Activated naive CD4-positive, alpha-beta T cell treated with anti-CD3 and anti-CD28 coated beads, Interleukin-2, amount 50 U/mL, for 72 hours (primary cell): ENCODE data around the gene DESI1. TPM values are rescaled to one million over a fixed set of nuclear protein-coding genes. Genes with fewer than 3 reads are reported as not detected.
"Not testable (repeated sequence)": the region's sequence is repeated elsewhere in the genome, so short reads cannot be mapped to it uniquely, and the experiment has no call there.

ENCODE experiments used
- ATAC-seq, 2 donors: fragments of 150-1000 bp; cut with Tn5 transposase; 2 replicates each; pipeline ENCODE4 v1.10.0; 2021; ENCODE audit warnings: mild to moderate bottlenecking in 2 of 2, moderate library complexity in 2 of 2
- DNase-seq, 2 donors: peaks; one replicate each; pipeline ENCODE4 v3.0.0; 2021 to 2022; ENCODE audit warnings: low spot score in 2 of 2
- H3K27ac Mint-ChIP-seq, 2 donors: one replicate each; pipeline ENCODE4 v1.8.0; 2022; ENCODE audit warnings: mild to moderate bottlenecking in 2 of 2, mixed read lengths in 2 of 2
- H3K36me3 Mint-ChIP-seq, 2 donors: one replicate each; pipeline ENCODE4 v1.8.0; 2022; ENCODE audit warnings: mixed read lengths in 2 of 2
- H3K9me3 Mint-ChIP-seq, 2 donors: one replicate each; pipeline ENCODE4 v1.8.0; 2022; ENCODE audit warnings: mixed read lengths in 2 of 2
- total RNA-seq, 2 donors: library from RNA; stranded (reverse); gene quantifications; one replicate each; pipeline ENCODE4 v1.2.3, GENCODE V29; 2022

The DESI1 gene
- total RNA-seq, 2 donors from 2014 or later: 18.3 to 44.8 TPM

- no peak overlapping the region for H3K27ac Mint-ChIP-seq
- ATAC-seq (no peak), DNase-seq (no peak)
- H3K9me3 Mint-ChIP-seq: no peaks in the 10 kb centered on the region
- H3K36me3 Mint-ChIP-seq: peaks cover 7 to 21% of the 10 kb centered on the region in 2 donors
Measured at GRCh38 chr22:41642331-41643110, 21.7 kb upstream of the DESI1 start.

- DNase-seq (no peak), ATAC-seq (no peak)
- Mint-ChIP-seq H3K36me3 (peaks cover 7 to 21% of the 10 kb centered on the region in 2 donors), H3K9me3 (no peaks in the 10 kb centered on the region), H3K27ac (peak overlapping the region in 1 of 2 donors; percentile 95)
Measured at GRCh38 chr22:41641854-41642253, 21.0 kb upstream of the DESI1 start.

- ATAC-seq (no peak), DNase-seq (no peak)
- H3K36me3 Mint-ChIP-seq: peaks cover 7 to 27% of the 10 kb centered on the region in 2 donors
- no peak overlapping the region for H3K27ac Mint-ChIP-seq
- H3K9me3 Mint-ChIP-seq: no peaks in the 10 kb centered on the region
Measured at GRCh38 chr22:41638748-41639147, 17.9 kb upstream of the DESI1 start.

GRCh38 chr22:41638124-41638523 lies 17.3 kb upstream of the DESI1 start:
- no peaks in the 10 kb centered on the region for H3K9me3 Mint-ChIP-seq
- no peak for ATAC-seq
- peak overlapping the region in 1 of 2 donors; percentile 29 for H3K27ac Mint-ChIP-seq
- H3K36me3 Mint-ChIP-seq: peaks cover 7 to 27% of the 10 kb centered on the region in 2 donors
- no peak for DNase-seq

GRCh38 chr22:41637623-41638022 lies 16.8 kb upstream of the DESI1 start:
- H3K27ac Mint-ChIP-seq: peak overlapping the region in 1 of 2 donors; percentile 29
- not testable (repeated sequence) for DNase-seq, H3K9me3 Mint-ChIP-seq, ATAC-seq
- peaks cover 7 to 22% of the 10 kb centered on the region in 2 donors for H3K36me3 Mint-ChIP-seq

- ATAC-seq (peak in 1 of 2 donors; percentile 26), DNase-seq (no peak)
- Mint-ChIP-seq H3K36me3 (peaks cover 0 to 11% of the 10 kb centered on the region in 2 donors), H3K9me3 (no peaks in the 10 kb centered on the region), H3K27ac (no peak overlapping the region)
Measured at GRCh38 chr22:41636467-41636866, 15.6 kb upstream of the DESI1 start.

- Mint-ChIP-seq H3K27ac (peak overlapping the region in 1 of 2 donors; percentile 55), H3K36me3 (peaks cover 0 to 16% of the 10 kb centered on the region in 2 donors)
- not testable (repeated sequence) for DNase-seq, H3K9me3 Mint-ChIP-seq, ATAC-seq
Measured at GRCh38 chr22:41634610-41635009, 13.8 kb upstream of the DESI1 start.

- not testable (repeated sequence) for DNase-seq, H3K9me3 Mint-ChIP-seq
Measured at GRCh38 chr22:41631615-41632014, 10.8 kb upstream of the DESI1 start.

GRCh38 chr22:41631115-41631514 lies 10.3 kb upstream of the DESI1 start:
- ATAC-seq, H3K27ac Mint-ChIP-seq, DNase-seq, H3K9me3 Mint-ChIP-seq: not testable (repeated sequence)
- H3K36me3 Mint-ChIP-seq: peaks cover 12 to 34% of the 10 kb centered on the region in 2 donors

More at GRCh38 chr22:41631615-41632014, 10.8 kb upstream of the DESI1 start:
- not testable (repeated sequence) for H3K27ac Mint-ChIP-seq, ATAC-seq
- H3K36me3 Mint-ChIP-seq: peaks cover 12 to 38% of the 10 kb centered on the region in 2 donors

GRCh38 chr22:41625577-41625976 lies 4.7 kb upstream of the DESI1 start:
- Mint-ChIP-seq H3K27ac (no peak overlapping the region), H3K9me3 (no peaks in the 10 kb centered on the region), H3K36me3 (peaks cover 25 to 45% of the 10 kb centered on the region in 2 donors)
- no peak for ATAC-seq
- DNase-seq: no peak

GRCh38 chr22:41621911-41622179 lies 1.0 kb upstream of the DESI1 start:
- Mint-ChIP-seq H3K9me3 (no peaks in the 10 kb centered on the region), H3K36me3 (peaks cover 20 to 30% of the 10 kb centered on the region in 2 donors), H3K27ac (peak overlapping the region; percentile 97 to 100)
- ATAC-seq (no peak), DNase-seq (no peak)

- Mint-ChIP-seq H3K36me3 (peaks cover 20 to 30% of the 10 kb centered on the region in 2 donors), H3K27ac (peak within 1 kb of the TSS; percentile 97 to 100), H3K9me3 (no peaks in the 10 kb centered on the region)
- peak; percentile 99 to 100 for DNase-seq
- ATAC-seq: peak; percentile 93 to 94
Measured at GRCh38 chr22:41621099-41621910, 462 bp upstream of the DESI1 start, which contains the start of gene XRCC6. Gene XRCC6, plus strand, starts transcription at chr22:41621295. Its CDS starts 710 bp downstream, at chr22:41622005.

GRCh38 chr22:41619979-41620588 lies 759 bp downstream of the DESI1 start:
- Mint-ChIP-seq H3K36me3 (peaks cover 20 to 30% of the 10 kb centered on the region in 2 donors), H3K9me3 (no peaks in the 10 kb centered on the region), H3K27ac (peak overlapping the region; percentile 97 to 100)
- DNase-seq: peak in 1 of 2 donors; percentile 59
- peak; percentile 20 to 22 for ATAC-seq

GRCh38 chr22:41613456-41613855 lies 7.4 kb downstream of the DESI1 start:
- no peak for ATAC-seq
- Mint-ChIP-seq H3K9me3 (no peaks in the 10 kb centered on the region), H3K36me3 (peaks cover 0 to 11% of the 10 kb centered on the region in 2 donors), H3K27ac (no peak overlapping the region)
- DNase-seq: no peak

- Mint-ChIP-seq H3K36me3 (peaks cover 0 to 6% of the 10 kb centered on the region in 2 donors), H3K9me3 (no peaks in the 10 kb centered on the region), H3K27ac (peak overlapping the region in 1 of 2 donors; percentile 22)
- ATAC-seq (no peak), DNase-seq (no peak)
Measured at GRCh38 chr22:41612603-41613306, 8.1 kb downstream of the DESI1 start.

- no peak overlapping the region for H3K27ac Mint-ChIP-seq
- no peak for ATAC-seq
- DNase-seq: no peak
- H3K36me3 Mint-ChIP-seq: peaks cover 15 to 37% of the 10 kb centered on the region in 2 donors
- no peaks in the 10 kb centered on the region for H3K9me3 Mint-ChIP-seq
Measured at GRCh38 chr22:41608386-41608785, 12.5 kb downstream of the DESI1 start.
